ENCODE measurements around the gene QPCT.

The QPCT gene

GRCh38 chr2:37325625-37326071 is 18.8 kb upstream of the QPCT start:
- DNase-seq, result no peak

GRCh38 chr2:37326285-37326684 is 18.1 kb upstream of the QPCT start:
- DNase-seq, result no peak

GRCh38 chr2:37326866-37327634 is 17.4 kb upstream of the QPCT start:
- no peak for DNase-seq

GRCh38 chr2:37330681-37331080 is 13.7 kb upstream of the QPCT start:
- DNase-seq, result no peak

GRCh38 chr2:37332560-37332959 is 11.9 kb upstream of the QPCT start:
- DNase-seq, result no peak

- no peak for DNase-seq
These were observed 11.2 kb upstream of the QPCT start for GRCh38 chr2:37333256-37333655.

- DNase-seq, result no peak
These were observed 8.8 kb upstream of the QPCT start for GRCh38 chr2:37335604-37336003.

- peak; percentile 36 for DNase-seq
These were observed 6.7 kb upstream of the QPCT start for GRCh38 chr2:37337620-37338280.

- no peak for DNase-seq
These were observed 5.5 kb upstream of the QPCT start for GRCh38 chr2:37338933-37339332.

- peak; percentile 37 for DNase-seq
These were observed 3.8 kb upstream of the QPCT start for GRCh38 chr2:37340637-37341036.

GRCh38 chr2:37342591-37343220 is 1.7 kb upstream of the QPCT start:
- DNase-seq, result no peak

- peak; percentile 21 for DNase-seq
These were observed 644 bp upstream of the QPCT start for GRCh38 chr2:37343537-37344434.

- no peak for DNase-seq
These were observed 3.7 kb downstream of the QPCT start for GRCh38 chr2:37348155-37348554.

GRCh38 chr2:37349231-37349860 is 4.9 kb downstream of the QPCT start:
- peak; percentile 54 for DNase-seq

- peak; percentile 75 for DNase-seq
These were observed 5.6 kb downstream of the QPCT start for GRCh38 chr2:37350034-37350433.

- DNase-seq, result no peak
These were observed 10.1 kb downstream of the QPCT start for GRCh38 chr2:37354531-37354930.

GRCh38 chr2:37355735-37356134 is 11.3 kb downstream of the QPCT start:
- no peak for DNase-seq

GRCh38 chr2:37356299-37356698 is 11.9 kb downstream of the QPCT start:
- DNase-seq, result no peak

- no peak for DNase-seq
These were observed 12.6 kb downstream of the QPCT start for GRCh38 chr2:37357069-37357468.

GRCh38 chr2:37357530-37357929 is 13.1 kb downstream of the QPCT start:
- no peak for DNase-seq

- no peak for DNase-seq
These were observed 14.0 kb downstream of the QPCT start for GRCh38 chr2:37358466-37358865.

- no peak for DNase-seq
These were observed 16.9 kb downstream of the QPCT start for GRCh38 chr2:37361216-37361815.

Data from NCI-H345 (cell line).